H1 (cell line): ENCODE results near the gene ANKRD12. TPM values are rescaled to one million over a fixed set of nuclear protein-coding genes. Genes with fewer than 3 reads are reported as not detected.

Experiments
- CHD7 ChIP-seq: fragments of 300-600 bp; sonication (generic); IDR thresholded peaks from 2 replicates; pipeline ENCODE4 v1.7.1; 2012; ENCODE audit warnings: low read length, moderate library complexity, mild to moderate bottlenecking, inconsistent platforms; ENCODE audit not compliant: insufficient replicate concordance
- MAFK ChIP-seq: IDR thresholded peaks from 2 replicates; pipeline ENCODE4 v1.6.1; 2012; ENCODE audit warnings: low read depth, mild to moderate bottlenecking, improper control_type of control experiment, low read length
- RNF2 ChIP-seq: fragments of 200-900, 300-1000 bp; sonication (generic); IDR thresholded peaks from 2 replicates; pipeline ENCODE4 v1.7.1; 2016; ENCODE audit warnings: borderline replicate concordance, low read depth, mild to moderate bottlenecking, antibody characterized with exemption, low read length; ENCODE audit not compliant: poor library complexity, severe bottlenecking; ENCODE audit errors: missing control alignments
- RXRA ChIP-seq: IDR thresholded peaks from 2 replicates; pipeline ENCODE4 v1.6.1; 2011; ENCODE audit warnings: low read depth, mild to moderate bottlenecking, low read length, moderate library complexity; ENCODE audit not compliant: insufficient read depth
- USF2 ChIP-seq: IDR thresholded peaks from 2 replicates; pipeline ENCODE4 v1.6.1; 2011; ENCODE audit warnings: low read length, improper control_type of control experiment
- polyA plus RNA-seq, 7 experiments: library from polyadenylated mRNA; depleted of rRNA in 3 of 7; stranded (reverse) in 5 of 7; unstranded in 2 of 7; fragments of >200 nt in 5 of 7; fragments of 200-250 nt in 2 of 7; gene quantifications; 1 replicate in 5 of 7; 2 replicates in 1 of 7; 4 replicates in 1 of 7; pipeline versions ENCODE4 v1.2.1 to v1.2.3, GENCODE V29; 2011 to 2013; ENCODE audit warnings: missing spikeins in 2 of 7, mixed read lengths in 2 of 7
- total RNA-seq: library from RNA; stranded (reverse); fragmentation: NEBNext Ultra II Directional; extraction: Animal tissue kit (Norgen Biotek cat#: 25700); gene quantifications from 2 replicates; pipeline ENCODE4 v1.2.1, GENCODE V29; 2021
- TF ChIP-seq, protein P1 (sequence below): IDR thresholded peaks from 2 replicates; pipeline ENCODE4 v1.6.1; 2012; ENCODE audit warnings: inconsistent platforms

The ANKRD12 gene
- total and polyA plus RNA-seq, 2 of the 8 experiments (the other 6 are each of a cell fraction or from before 2014, with no cell fraction given), result 2.6 to 37.9 TPM

- TF ChIP-seq, protein P1, sequence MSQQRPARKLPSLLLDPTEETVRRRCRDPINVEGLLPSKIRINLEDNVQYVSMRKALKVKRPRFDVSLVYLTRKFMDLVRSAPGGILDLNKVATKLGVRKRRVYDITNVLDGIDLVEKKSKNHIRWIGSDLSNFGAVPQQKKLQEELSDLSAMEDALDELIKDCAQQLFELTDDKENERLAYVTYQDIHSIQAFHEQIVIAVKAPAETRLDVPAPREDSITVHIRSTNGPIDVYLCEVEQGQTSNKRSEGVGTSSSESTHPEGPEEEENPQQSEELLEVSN, result 0 out of 2 replicates have a peak, but pooled peaks have one; percentile 10
- TF ChIP-seq CHD7, result no peak
- no peak for TF ChIP-seq RNF2
- no peak for TF ChIP-seq MAFK
- TF ChIP-seq USF2, result peak; percentile 99
- TF ChIP-seq RXRA, result no peak
These were observed at the start of gene ANKRD12 (continued) for GRCh38 chr18:9136315-9137155.
